ENCODE results near the gene PACSIN2. TPM values are rescaled to one million over a fixed set of nuclear protein-coding genes. Genes with fewer than 3 reads are reported as not detected.
A peak's percentile ranks its signal among the peaks of the same experiment; 100 is the strongest.

PACSIN2 gene
- total and polyA plus RNA-seq, 2 of the 13 experiments (the other 11 are each of a cell fraction or from before 2014, with no cell fraction given) = 54.1 to 68.8 TPM

DNA sequence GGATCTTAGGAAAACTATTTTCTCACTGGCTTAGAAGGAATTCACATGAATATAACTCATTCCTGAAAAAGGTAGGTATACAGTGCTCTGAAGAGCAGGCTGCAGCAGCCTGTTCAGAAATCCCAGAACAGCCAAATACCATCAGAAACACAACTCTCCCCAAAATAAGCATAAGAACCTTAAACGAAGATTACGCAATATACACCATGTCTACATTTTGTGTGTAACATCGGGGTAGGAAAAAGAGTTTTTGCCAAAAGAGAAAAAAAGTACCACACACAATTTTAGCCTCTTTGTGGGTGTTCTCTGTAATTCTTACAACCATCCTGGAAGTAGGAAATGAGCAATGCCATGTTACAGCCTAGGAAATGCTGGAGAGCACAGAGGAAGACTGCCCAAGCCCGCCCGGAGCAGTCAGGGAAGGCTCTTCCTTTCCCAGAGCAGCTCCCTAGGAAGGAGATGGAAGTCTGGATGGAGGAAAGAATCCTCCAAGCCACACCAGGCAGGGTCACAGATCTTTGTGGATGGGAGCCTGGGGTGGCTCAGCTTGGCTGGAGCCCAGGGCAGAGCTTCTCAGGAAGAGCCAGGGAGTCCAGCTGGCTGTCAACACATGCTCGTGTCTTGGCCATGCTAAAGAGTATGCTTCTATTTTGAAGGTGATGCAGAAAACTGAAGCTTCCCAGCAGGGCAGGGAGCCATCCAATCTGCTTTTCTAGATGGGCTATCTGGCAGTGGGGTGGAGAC lies 108.2 kb downstream of the PACSIN2 start:
- intact Hi-C loops (cut with micrococcal nuclease; ENCODE audit: unreplicated experiment) = no loop called here
- Histone ChIP-seq H3K9ac (ENCODE audit: insufficient read depth, low read depth, low read length) (no peak overlapping the region), H3K36me3 (replicated peaks in 1 of 2; ENCODE audit: control insufficient read depth in 1 of 2, insufficient read depth in 2 of 2, low read length in 2 of 2) (peaks cover 34 to 73% of the 10 kb centered on the region in 2 experiments), H3K79me2 (ENCODE audit: insufficient read depth, low read length) (peaks cover 55% of the 10 kb centered on the region), H3K27ac (ENCODE audit: extremely low read length, insufficient read depth, low read length) (no peak overlapping the region), H3K4me1 (ENCODE audit: insufficient read depth, low read length) (peaks cover 20% of the 10 kb centered on the region), H3K27me3 (ENCODE audit: control insufficient read depth in 1 of 2, insufficient read depth in 2 of 2, low read length in 2 of 2) (no peaks in the 10 kb centered on the region), H3K9me3 (ENCODE audit: low read length) (no peaks in the 10 kb centered on the region), H3K4me3 (replicated peaks in 1 of 3; ENCODE audit: insufficient read depth in 1 of 3, low read depth in 2 of 3, low read length in 3 of 3) (no peak overlapping the region), H2AFZ (ENCODE audit: low read length) (no peak overlapping the region), H4K20me1 (ENCODE audit: insufficient read depth, low read length) (peaks cover 4% of the 10 kb centered on the region; the same call in 1 of the 2 replicates), H3K4me2 (ENCODE audit: low read depth, low read length) (no peak overlapping the region)
- CTCF ChIA-PET (ENCODE audit: low intra/inter-chr PET ratio, low total read pairs) = no interaction called here
- FAIRE-seq = no peak
- DNase-seq (ENCODE audit: low spot score) = no peak
- POLR2A ChIA-PET = no interaction called here
- TF ChIP-seq KLF16 (CRISPR knock-in tag; IDR thresholded peaks at IDR 0.05) (no peak), ZSCAN25 (CRISPR knock-in tag; IDR thresholded peaks at IDR 0.05) (no peak), CEBPG (CRISPR knock-in tag; IDR thresholded peaks at IDR 0.05) (peak; percentile 53), RERE (CRISPR knock-in tag; IDR thresholded peaks at IDR 0.05; ENCODE audit: low read depth) (no peak), ZNF205 (CRISPR knock-in tag; IDR thresholded peaks at IDR 0.05) (no peak), MAFG (CRISPR knock-in tag; IDR thresholded peaks at IDR 0.05) (no peak), ZNF720 (CRISPR knock-in tag; IDR thresholded peaks at IDR 0.05) (no peak), CEBPB (IDR thresholded peaks at IDR 0.05; ENCODE audit: borderline replicate concordance, low read depth, low read length) (peak; percentile 90)
- ATAC-seq = no peak
- no TSS peak for BruUV-seq (replicated peaks)
- in situ Hi-C loops (cut with HindIII; ENCODE audit: extremely low pct_ligation_motif_present, low pct_unique_long_range_greater_than_20kb) = no loop called here
- WGBS (ENCODE audit: low lambda C conversion rate) = 95% methylated on average over 5 of the region's 6 CpGs
